ENCODE data around the gene GTF2F2.

The GTF2F2 gene

DNA sequence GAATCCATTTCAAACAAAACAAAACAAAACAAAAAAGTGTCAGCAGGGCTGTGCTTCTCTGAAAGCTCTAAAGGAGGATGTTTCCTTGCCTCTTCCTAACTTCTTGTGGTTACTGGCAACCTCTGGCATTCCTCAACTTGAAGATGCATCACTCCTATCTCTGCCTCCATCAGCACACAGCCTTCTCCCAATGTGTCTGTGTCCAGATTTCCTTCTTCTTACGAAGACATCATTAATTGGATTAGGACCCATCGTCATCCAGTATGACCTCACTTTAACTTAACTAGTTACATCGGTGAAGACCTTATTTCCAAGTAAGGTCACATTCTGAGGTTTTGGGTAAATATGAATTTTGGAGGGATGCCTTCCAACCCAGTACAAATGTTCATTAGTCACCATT is 33.8 kb upstream of the GTF2F2 start:
- DNase-seq (ENCODE audit: extremely low spot score): no peak
- POLR2A ChIA-PET: no interaction called here
- CTCF ChIA-PET: no interaction called here
- TF ChIP-seq, protein P1, sequence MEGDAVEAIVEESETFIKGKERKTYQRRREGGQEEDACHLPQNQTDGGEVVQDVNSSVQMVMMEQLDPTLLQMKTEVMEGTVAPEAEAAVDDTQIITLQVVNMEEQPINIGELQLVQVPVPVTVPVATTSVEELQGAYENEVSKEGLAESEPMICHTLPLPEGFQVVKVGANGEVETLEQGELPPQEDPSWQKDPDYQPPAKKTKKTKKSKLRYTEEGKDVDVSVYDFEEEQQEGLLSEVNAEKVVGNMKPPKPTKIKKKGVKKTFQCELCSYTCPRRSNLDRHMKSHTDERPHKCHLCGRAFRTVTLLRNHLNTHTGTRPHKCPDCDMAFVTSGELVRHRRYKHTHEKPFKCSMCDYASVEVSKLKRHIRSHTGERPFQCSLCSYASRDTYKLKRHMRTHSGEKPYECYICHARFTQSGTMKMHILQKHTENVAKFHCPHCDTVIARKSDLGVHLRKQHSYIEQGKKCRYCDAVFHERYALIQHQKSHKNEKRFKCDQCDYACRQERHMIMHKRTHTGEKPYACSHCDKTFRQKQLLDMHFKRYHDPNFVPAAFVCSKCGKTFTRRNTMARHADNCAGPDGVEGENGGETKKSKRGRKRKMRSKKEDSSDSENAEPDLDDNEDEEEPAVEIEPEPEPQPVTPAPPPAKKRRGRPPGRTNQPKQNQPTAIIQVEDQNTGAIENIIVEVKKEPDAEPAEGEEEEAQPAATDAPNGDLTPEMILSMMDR (IDR thresholded peaks at IDR 0.05; ENCODE audit: control extremely low read depth, extremely low read depth, low read depth, missing control alignments): no peak

DNA sequence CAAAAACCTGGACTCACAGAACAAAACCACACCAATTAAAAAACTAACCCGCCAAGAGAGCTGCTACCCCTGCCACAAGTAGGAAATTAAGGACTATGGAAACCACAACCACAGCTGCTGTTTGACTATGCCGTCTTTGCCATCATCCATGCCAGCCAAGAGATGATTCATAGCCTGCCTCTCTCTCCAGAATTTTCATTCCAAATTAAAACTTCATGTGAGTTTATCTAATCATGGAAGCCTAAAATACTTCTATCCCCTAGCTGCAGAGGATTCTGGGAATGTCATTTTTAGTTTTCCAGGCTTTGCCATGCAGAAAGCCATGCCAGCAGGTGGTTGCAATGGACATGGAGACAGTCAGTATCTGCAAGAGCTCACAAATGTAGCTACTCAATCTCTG is 27.6 kb upstream of the GTF2F2 start:
- ChIA-PET CTCF (interaction anchor here (0.8 kb wide), 1 partner anchor 205 kb away, joined by 3 read pairs; no protein-coding TSS in a partner anchor), POLR2A (no interaction called here)
- TF ChIP-seq, protein P1 (IDR thresholded peaks at IDR 0.05; ENCODE audit: control extremely low read depth, extremely low read depth, low read depth, missing control alignments): no peak
- DNase-seq (ENCODE audit: extremely low spot score): no peak

DNA sequence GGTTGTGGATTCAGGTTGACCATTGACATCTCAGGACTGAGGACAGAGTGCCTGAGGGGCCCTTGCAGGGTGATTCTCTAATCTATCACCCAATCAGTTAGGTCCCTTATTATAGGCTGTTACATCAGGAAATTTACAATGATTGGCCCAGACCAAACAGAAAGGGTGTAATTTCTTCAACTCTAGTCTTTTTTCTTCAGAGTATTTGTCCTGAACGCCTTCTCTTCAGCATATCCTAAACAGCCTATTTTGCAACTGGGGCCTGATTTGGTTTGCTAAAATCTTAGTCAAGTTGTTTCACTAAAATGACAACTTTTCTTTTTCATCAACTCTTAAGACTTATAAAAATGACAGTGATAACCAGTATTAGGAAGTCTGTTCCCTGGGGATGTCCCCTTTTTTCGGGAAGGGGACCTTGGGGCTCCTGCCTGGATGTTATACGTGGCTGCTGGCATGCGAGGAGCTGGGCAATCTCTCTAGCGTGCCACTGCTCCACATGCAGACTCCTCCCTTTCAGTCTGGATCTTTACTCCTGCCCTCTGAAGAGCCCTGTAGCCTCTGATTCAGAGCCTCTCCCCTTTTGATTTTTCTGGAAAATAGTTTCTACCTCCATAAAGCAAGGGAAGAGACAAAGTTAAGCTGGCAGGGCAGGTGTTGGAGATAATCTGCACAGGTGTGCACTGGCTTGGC is 19.6 kb upstream of the GTF2F2 start:
- CTCF ChIA-PET: interaction anchor here (1.1 to 1.4 kb wide), 4 partner anchors 10 to 24 kb away, joined by 4 to 5 read pairs (median 4); partner anchors contain the start of gene GTF2F2
- no peak for DNase-seq (ENCODE audit: extremely low spot score)
- TF ChIP-seq, protein P1 (IDR thresholded peaks at IDR 0.05; ENCODE audit: control extremely low read depth, extremely low read depth, low read depth, missing control alignments): no peak
- POLR2A ChIA-PET: no interaction called here

DNA sequence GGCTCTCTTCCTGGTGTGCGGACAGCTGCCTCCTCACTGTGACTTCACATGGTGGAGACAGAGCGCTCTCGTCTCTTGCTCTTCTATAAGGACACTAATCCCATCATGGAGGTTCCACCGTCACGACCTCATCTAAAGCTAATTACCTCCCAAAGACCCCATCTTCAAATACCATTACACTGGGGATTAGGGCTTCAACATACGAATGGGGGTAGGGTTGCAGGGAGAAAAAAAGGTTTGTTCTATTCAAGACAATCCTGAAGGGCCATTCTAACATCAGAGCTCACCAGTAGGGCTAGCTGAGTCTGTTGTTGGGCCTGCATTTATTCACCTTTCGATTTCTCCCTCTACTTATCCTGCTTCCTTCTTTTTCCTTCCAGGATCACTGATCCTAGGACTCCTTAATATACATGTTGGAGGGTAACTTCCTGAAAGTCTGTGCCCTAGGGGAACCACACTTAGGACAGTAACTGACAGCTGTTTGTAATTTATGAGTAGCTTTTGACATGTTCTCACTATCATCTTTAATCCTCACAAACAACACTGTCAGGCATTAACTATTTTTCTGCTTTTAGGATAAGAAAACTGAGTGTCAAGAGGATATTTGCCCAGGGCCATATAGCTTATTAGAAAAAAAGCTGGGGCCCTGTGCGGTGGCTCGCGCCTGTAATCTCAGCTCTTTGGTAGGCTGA is 18.8 kb upstream of the GTF2F2 start:
- ChIA-PET POLR2A (no interaction called here), CTCF (interaction anchor here (1.1 to 1.4 kb wide), 4 partner anchors 10 to 24 kb away, joined by 4 to 5 read pairs (median 4); partner anchors contain the start of gene GTF2F2)
- TF ChIP-seq, protein P1 (IDR thresholded peaks at IDR 0.05; ENCODE audit: control extremely low read depth, extremely low read depth, low read depth, missing control alignments): no peak
- no peak for DNase-seq (ENCODE audit: extremely low spot score)

DNA sequence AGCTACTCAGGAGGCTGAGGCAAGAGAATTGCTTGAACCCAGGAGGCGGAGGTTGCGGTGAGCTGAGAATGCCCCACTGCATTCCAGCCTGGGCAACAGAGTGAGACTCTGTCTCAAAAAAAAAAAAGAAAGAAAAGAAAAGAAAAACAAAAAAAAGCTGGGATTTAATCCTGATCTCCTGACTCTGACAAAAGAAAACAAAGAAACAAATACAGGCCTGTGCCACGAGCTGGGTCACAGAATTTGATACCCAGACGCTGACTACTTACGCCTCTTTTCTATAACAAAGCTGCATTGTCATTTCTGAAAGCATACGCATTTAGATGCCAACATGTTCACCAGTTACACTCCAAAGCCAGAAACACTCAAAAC is 18.2 kb upstream of the GTF2F2 start:
- ChIA-PET POLR2A (no interaction called here), CTCF (interaction anchor here (1.1 to 1.3 kb wide), 3 partner anchors 11 to 55 kb away, joined by 3 to 4 read pairs (median 4); no protein-coding TSS in a partner anchor)
- DNase-seq (ENCODE audit: extremely low spot score): no peak
- TF ChIP-seq, protein P1 (IDR thresholded peaks at IDR 0.05; ENCODE audit: control extremely low read depth, extremely low read depth, low read depth, missing control alignments): no peak

DNA sequence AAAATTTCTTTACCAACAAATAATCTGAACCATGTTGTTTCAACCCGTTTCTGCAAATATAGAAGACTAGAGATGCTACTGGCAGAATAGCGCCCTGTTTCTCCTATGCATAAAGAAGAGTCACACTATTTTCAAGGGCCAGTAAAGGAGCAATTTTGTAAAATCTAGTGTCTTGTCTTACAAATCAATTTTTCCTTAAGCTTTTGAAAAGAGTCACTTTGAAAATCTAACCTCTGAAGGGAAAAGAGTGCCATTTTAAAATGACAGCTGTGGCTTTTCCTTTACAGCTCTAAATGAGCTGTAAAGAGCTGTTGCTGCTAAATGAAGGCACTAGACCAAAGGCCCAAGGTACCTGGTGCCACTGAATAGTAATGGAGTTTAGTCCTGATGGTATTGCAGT is 16.9 kb upstream of the GTF2F2 start:
- ChIA-PET CTCF (interaction anchor here (1.4 kb wide), 1 partner anchor 207 kb away, joined by 4 read pairs; no protein-coding TSS in a partner anchor), POLR2A (no interaction called here)
- TF ChIP-seq, protein P1 (IDR thresholded peaks at IDR 0.05; ENCODE audit: control extremely low read depth, extremely low read depth, low read depth, missing control alignments): no peak
- no peak for DNase-seq (ENCODE audit: extremely low spot score)
